ENCODE results near the gene WNT16. TPM values are rescaled to one million over a fixed set of nuclear protein-coding genes. Genes with fewer than 3 reads are reported as not detected.

WNT16 gene
- total and polyA plus RNA-seq, 2 experiments from 2014 or later = 0.45 to 0.73 TPM

DNA sequence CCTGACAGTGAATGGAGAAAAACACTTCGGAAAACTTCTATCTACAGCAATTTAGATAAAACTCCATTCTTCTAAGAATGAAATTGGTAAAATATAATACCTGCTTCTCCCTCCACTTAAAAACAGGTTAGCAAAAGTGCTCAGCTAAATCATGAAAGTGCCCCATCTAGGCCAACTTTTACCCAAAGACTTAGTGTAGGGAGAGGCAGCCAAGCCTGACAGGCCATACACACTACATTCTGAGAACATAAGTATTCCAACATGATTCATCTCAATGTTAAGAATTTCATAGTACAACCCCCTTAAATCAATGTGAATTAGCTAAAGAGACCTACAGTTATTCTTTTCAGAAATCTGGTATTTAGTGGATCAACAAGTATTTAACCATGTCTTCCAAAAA lies 60.1 kb downstream of the WNT16 start:
- Histone ChIP-seq H3F3A (replicated peaks; ENCODE audit: low read depth) (no peaks in the 10 kb centered on the region), H3K4me2 (no peak overlapping the region), H3K36me3 (ENCODE audit: insufficient read depth) (0 out of 2 replicates have a peak, but pooled peaks cover 3% of the 10 kb centered on the region), H3K27ac (ENCODE audit: low read depth) (no peak overlapping the region), H2AFZ (no peak overlapping the region), H4K20me1 (replicated peaks; ENCODE audit: insufficient read depth) (peaks cover 6% of the 10 kb centered on the region; the same call in 1 of the 2 replicates), H3K27me3 (ENCODE audit: insufficient read depth) (no peaks in the 10 kb centered on the region), H3K4me3 (no peak overlapping the region), H3K4me1 (ENCODE audit: insufficient read depth) (peaks cover 11% of the 10 kb centered on the region; the same call in 1 of the 2 replicates), H3K79me2 (replicated peaks; ENCODE audit: insufficient read depth) (peaks cover 99% of the 10 kb centered on the region), H3K9me2 (ENCODE audit: insufficient read depth) (no peaks in the 10 kb centered on the region)
- no peaks in the 10 kb centered on the region for H3K27me3 Mint-ChIP-seq (ENCODE audit: insufficient read depth, low read depth, poor library complexity)
- no peak for DNase-seq (ENCODE audit: low spot score)
- no peak overlapping the region for H3K4me3 Mint-ChIP-seq
- ATAC-seq = no peak
- H3K9me3 Mint-ChIP-seq = no peaks in the 10 kb centered on the region
- peaks cover 18% of the 10 kb centered on the region for H3K36me3 Mint-ChIP-seq (ENCODE audit: low read depth)
- TF ChIP-seq NANOG (IDR thresholded peaks at IDR 0.05; ENCODE audit: borderline replicate concordance) (no peak), ZNF114 (CRISPR knock-in tag; IDR thresholded peaks at IDR 0.05) (no peak), EZH2 (IDR thresholded peaks at IDR 0.05; ENCODE audit: low read depth, unreplicated experiment) (no peak), STAT1 (IDR thresholded peaks at IDR 0.05; ENCODE audit: unreplicated experiment) (no peak), CTCF (conservative IDR thresholded peaks at IDR 0.05; ENCODE audit: low read depth in 2 of 2) (no peak), ZNF331 (CRISPR knock-in tag; IDR thresholded peaks at IDR 0.05; ENCODE audit: low read depth) (no peak), JUNB (IDR thresholded peaks at IDR 0.05; ENCODE audit: unreplicated experiment) (no peak), EZH2phosphoT487 (IDR thresholded peaks at IDR 0.05; ENCODE audit: unreplicated experiment) (no peak), POLR2AphosphoS5 (IDR thresholded peaks at IDR 0.05; ENCODE audit: low read depth) (no peak), CREB1 (CRISPR knock-in tag; IDR thresholded peaks at IDR 0.05; ENCODE audit: low read depth) (no peak)
- TF ChIP-seq, protein P1, sequence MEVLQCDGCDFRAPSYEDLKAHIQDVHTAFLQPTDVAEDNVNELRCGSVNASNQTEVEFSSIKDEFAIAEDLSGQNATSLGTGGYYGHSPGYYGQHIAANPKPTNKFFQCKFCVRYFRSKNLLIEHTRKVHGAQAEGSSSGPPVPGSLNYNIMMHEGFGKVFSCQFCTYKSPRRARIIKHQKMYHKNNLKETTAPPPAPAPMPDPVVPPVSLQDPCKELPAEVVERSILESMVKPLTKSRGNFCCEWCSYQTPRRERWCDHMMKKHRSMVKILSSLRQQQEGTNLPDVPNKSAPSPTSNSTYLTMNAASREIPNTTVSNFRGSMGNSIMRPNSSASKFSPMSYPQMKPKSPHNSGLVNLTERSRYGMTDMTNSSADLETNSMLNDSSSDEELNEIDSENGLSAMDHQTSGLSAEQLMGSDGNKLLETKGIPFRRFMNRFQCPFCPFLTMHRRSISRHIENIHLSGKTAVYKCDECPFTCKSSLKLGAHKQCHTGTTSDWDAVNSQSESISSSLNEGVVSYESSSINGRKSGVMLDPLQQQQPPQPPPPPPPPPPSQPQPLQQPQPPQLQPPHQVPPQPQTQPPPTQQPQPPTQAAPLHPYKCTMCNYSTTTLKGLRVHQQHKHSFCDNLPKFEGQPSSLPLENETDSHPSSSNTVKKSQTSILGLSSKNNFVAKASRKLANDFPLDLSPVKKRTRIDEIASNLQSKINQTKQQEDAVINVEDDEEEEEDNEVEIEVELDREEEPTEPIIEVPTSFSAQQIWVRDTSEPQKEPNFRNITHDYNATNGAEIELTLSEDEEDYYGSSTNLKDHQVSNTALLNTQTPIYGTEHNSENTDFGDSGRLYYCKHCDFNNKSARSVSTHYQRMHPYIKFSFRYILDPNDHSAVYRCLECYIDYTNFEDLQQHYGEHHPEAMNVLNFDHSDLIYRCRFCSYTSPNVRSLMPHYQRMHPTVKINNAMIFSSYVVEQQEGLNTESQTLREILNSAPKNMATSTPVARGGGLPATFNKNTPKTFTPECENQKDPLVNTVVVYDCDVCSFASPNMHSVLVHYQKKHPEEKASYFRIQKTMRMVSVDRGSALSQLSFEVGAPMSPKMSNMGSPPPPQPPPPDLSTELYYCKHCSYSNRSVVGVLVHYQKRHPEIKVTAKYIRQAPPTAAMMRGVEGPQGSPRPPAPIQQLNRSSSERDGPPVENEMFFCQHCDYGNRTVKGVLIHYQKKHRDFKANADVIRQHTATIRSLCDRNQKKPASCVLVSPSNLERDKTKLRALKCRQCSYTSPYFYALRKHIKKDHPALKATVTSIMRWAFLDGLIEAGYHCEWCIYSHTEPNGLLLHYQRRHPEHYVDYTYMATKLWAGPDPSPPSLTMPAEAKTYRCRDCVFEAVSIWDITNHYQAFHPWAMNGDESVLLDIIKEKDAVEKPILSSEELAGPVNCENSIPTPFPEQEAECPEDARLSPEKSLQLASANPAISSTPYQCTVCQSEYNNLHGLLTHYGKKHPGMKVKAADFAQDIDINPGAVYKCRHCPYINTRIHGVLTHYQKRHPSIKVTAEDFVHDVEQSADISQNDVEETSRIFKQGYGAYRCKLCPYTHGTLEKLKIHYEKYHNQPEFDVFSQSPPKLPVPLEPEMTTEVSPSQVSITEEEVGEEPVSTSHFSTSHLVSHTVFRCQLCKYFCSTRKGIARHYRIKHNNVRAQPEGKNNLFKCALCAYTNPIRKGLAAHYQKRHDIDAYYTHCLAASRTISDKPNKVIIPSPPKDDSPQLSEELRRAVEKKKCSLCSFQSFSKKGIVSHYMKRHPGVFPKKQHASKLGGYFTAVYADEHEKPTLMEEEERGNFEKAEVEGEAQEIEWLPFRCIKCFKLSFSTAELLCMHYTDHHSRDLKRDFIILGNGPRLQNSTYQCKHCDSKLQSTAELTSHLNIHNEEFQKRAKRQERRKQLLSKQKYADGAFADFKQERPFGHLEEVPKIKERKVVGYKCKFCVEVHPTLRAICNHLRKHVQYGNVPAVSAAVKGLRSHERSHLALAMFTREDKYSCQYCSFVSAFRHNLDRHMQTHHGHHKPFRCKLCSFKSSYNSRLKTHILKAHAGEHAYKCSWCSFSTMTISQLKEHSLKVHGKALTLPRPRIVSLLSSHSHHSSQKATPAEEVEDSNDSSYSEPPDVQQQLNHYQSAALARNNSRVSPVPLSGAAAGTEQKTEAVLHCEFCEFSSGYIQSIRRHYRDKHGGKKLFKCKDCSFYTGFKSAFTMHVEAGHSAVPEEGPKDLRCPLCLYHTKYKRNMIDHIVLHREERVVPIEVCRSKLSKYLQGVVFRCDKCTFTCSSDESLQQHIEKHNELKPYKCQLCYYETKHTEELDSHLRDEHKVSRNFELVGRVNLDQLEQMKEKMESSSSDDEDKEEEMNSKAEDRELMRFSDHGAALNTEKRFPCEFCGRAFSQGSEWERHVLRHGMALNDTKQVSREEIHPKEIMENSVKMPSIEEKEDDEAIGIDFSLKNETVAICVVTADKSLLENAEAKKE (CRISPR knock-in tag; IDR thresholded peaks at IDR 0.05) = no peak
- TF ChIP-seq, protein P2, sequence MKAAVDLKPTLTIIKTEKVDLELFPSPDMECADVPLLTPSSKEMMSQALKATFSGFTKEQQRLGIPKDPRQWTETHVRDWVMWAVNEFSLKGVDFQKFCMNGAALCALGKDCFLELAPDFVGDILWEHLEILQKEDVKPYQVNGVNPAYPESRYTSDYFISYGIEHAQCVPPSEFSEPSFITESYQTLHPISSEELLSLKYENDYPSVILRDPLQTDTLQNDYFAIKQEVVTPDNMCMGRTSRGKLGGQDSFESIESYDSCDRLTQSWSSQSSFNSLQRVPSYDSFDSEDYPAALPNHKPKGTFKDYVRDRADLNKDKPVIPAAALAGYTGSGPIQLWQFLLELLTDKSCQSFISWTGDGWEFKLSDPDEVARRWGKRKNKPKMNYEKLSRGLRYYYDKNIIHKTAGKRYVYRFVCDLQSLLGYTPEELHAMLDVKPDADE (IDR thresholded peaks at IDR 0.05) = no peak
- TF ChIP-seq, protein P3, sequence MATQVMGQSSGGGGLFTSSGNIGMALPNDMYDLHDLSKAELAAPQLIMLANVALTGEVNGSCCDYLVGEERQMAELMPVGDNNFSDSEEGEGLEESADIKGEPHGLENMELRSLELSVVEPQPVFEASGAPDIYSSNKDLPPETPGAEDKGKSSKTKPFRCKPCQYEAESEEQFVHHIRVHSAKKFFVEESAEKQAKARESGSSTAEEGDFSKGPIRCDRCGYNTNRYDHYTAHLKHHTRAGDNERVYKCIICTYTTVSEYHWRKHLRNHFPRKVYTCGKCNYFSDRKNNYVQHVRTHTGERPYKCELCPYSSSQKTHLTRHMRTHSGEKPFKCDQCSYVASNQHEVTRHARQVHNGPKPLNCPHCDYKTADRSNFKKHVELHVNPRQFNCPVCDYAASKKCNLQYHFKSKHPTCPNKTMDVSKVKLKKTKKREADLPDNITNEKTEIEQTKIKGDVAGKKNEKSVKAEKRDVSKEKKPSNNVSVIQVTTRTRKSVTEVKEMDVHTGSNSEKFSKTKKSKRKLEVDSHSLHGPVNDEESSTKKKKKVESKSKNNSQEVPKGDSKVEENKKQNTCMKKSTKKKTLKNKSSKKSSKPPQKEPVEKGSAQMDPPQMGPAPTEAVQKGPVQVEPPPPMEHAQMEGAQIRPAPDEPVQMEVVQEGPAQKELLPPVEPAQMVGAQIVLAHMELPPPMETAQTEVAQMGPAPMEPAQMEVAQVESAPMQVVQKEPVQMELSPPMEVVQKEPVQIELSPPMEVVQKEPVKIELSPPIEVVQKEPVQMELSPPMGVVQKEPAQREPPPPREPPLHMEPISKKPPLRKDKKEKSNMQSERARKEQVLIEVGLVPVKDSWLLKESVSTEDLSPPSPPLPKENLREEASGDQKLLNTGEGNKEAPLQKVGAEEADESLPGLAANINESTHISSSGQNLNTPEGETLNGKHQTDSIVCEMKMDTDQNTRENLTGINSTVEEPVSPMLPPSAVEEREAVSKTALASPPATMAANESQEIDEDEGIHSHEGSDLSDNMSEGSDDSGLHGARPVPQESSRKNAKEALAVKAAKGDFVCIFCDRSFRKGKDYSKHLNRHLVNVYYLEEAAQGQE (IDR thresholded peaks at IDR 0.05; ENCODE audit: unreplicated experiment) = no peak
- H3K4me1 Mint-ChIP-seq = peaks cover 43% of the 10 kb centered on the region; the same call in 2 of the 3 replicates
- no peak overlapping the region for H3K27ac Mint-ChIP-seq
